Right lobe of liver (tissue), 6 donors: ENCODE results near the gene LPCAT3. TPM values are rescaled to one million over a fixed set of nuclear protein-coding genes. Genes with fewer than 3 reads are reported as not detected.
A peak's percentile ranks its signal among the peaks of the same experiment; 100 is the strongest.

Experiments used
- ATAC-seq, 4 donors: fragments of 200-7000 bp; cut with Tn5 transposase; one replicate each; pipeline ENCODE4 v1.9.1; 2020; ENCODE audit warnings: mild to moderate bottlenecking in 4 of 4, moderate library complexity in 4 of 4
- DNase-seq, 3 donors: peaks; one replicate each; pipeline ENCODE4 v3.0.0-alpha.2; 2020
- H3K27ac ChIP-seq, 3 donors: fragments of 200-600 bp; one replicate each; pipeline ENCODE4 v1.8.0; 2022
- H3K27me3 ChIP-seq, 2 donors: fragments of 200-600 bp; one replicate each; pipeline ENCODE4 v1.8.0; 2022
- H3K36me3 ChIP-seq, 4 donors: fragments of 200-600 bp; sonication (generic) in 1 of 4; one replicate each; pipeline versions ENCODE4 v1.5.1 to v1.8.0; 2017 to 2022; ENCODE audit warnings: control low read depth in 1 of 4
- H3K4me1 ChIP-seq, 4 donors: fragments of 200-600 bp; sonication (generic) in 1 of 4; one replicate each; pipeline versions ENCODE4 v1.5.1 to v1.8.0; 2017 to 2022; ENCODE audit warnings: control low read depth in 1 of 4
- H3K4me3 ChIP-seq, 3 donors: fragments of 200-600 bp; one replicate each; pipeline ENCODE4 v1.8.0; 2022
- H3K9me3 ChIP-seq, 4 donors: fragments of 200-600 bp; sonication (generic) in 1 of 4; one replicate each; pipeline versions ENCODE4 v1.5.1 to v1.8.0; 2017 to 2022; ENCODE audit warnings: control low read depth in 1 of 4
- CTCF ChIP-seq, 4 donors: fragments of 200-600 bp in 3 of 4; fragments of 450-650 bp in 1 of 4; IDR thresholded peaks; one replicate each; pipeline versions ENCODE4 v1.5.1 to v1.8.0; 2016 to 2022; ENCODE audit warnings: antibody characterized with exemption in 4 of 4, mild to moderate bottlenecking in 2 of 4
- POLR2A ChIP-seq: fragments of 450-650 bp; IDR thresholded peaks from one replicate; pipeline ENCODE4 v1.6.1; 2017; ENCODE audit warnings: antibody characterized with exemption, mild to moderate bottlenecking
- WGBS: methylation state at CpG from one replicate; pipeline ENCODE4 v1.1.6; 2018; ENCODE audit warnings: low coverage, low lambda C conversion rate; ENCODE audit not compliant: insufficient coverage; ENCODE audit errors: missing lambda C conversion rate; 5-methylcytosine and 5-hydroxymethylcytosine counted together
- intact Hi-C, 2 donors: fragments of 100-400 bp; cut with DNase I; formaldehyde crosslinking; loops; one replicate each; pipeline versions ENCODE4 v1.11.2 to v1.14.1; 2022
- total RNA-seq, 6 experiments: library from RNA; depleted of rRNA in 2 of 6; stranded (reverse); fragments of >200 nt in 2 of 6; fragmentation: NEBNext Ultra II Directional in 3 of 6; extraction: Animal tissue kit (Norgen Biotek cat#: 25700) in 3 of 6; gene quantifications; one replicate each; pipeline versions ENCODE4 v1.1.0 to v1.2.4, GENCODE V29; 2016 to 2023
- donor health status: DM: no; HTN: yes; CAD: no.
- donor health status: DM: no; HTN: no; CAD: no.
- donor health status: DM: no; HTN: no; CAD: no.
- donor health status: DM: no; HTN: yes; CAD: no.
- donor health status: DM: no; HTN: yes; CAD: no.

The LPCAT3 gene
- total RNA-seq, 6 experiments from 2014 or later = 50.6 to 115 (median 77.5) TPM

GRCh38 chr12:6952863-6953441 is 65.3 kb downstream of the LPCAT3 start:
- DNase-seq = peak in 1 of 3 donors; percentile 32
- peak overlapping the region; percentile 15 to 80 (median 77) for H3K27ac ChIP-seq

GRCh38 chr12:6952121-6952862 is 66.0 kb downstream of the LPCAT3 start:
- H3K36me3 ChIP-seq = no peaks in the 10 kb centered on the region
- H3K27me3 ChIP-seq = no peaks in the 10 kb centered on the region
- DNase-seq (peak in 2 of 3 donors; percentile 21 to 55), ATAC-seq (no peak)
- intact Hi-C loops = loop anchor here in 1 of 2 donors (10.0 kb wide), 1 partner anchor 143 kb away; the partner anchor contains the start of gene C1R
- no peaks in the 10 kb centered on the region for H3K9me3 ChIP-seq
- H3K4me1 ChIP-seq = no peaks in the 10 kb centered on the region
- peak overlapping the region; percentile 27 to 48 (median 31) for H3K4me3 ChIP-seq
- WGBS = 52% methylated on average over 11 of the region's 22 CpGs
- H3K27ac ChIP-seq = peak overlapping the region in 2 of 3 donors; percentile 77 to 80
- no peak for TF ChIP-seq CTCF (IDR thresholded peaks at IDR 0.05)
- TF ChIP-seq POLR2A = no peak

More at GRCh38 chr12:6952863-6953441, 65.3 kb downstream of the LPCAT3 start:
- ATAC-seq = no peak
- intact Hi-C loops = loop anchor here in 1 of 2 donors (10.0 kb wide), 1 partner anchor 142 kb away; the partner anchor contains the start of gene C1R
- 48% methylated on average over 4 of the region's 15 CpGs for WGBS
- peak overlapping the region; percentile 27 to 48 (median 31) for H3K4me3 ChIP-seq
- no peaks in the 10 kb centered on the region for H3K36me3 ChIP-seq
- no peaks in the 10 kb centered on the region for H3K27me3 ChIP-seq
- H3K9me3 ChIP-seq = no peaks in the 10 kb centered on the region
- no peaks in the 10 kb centered on the region for H3K4me1 ChIP-seq
- TF ChIP-seq POLR2A (no peak), CTCF (IDR thresholded peaks at IDR 0.05) (no peak)

GRCh38 chr12:6951551-6952120 is 66.6 kb downstream of the LPCAT3 start:
- Histone ChIP-seq H3K4me1 (peaks cover 0 to 6% (median 0%) of the 10 kb centered on the region in 4 donors), H3K27ac (peak overlapping the region; percentile 20 to 80 (median 77)), H3K4me3 (peak overlapping the region; percentile 10 to 48 (median 27)), H3K36me3 (no peaks in the 10 kb centered on the region), H3K27me3 (no peaks in the 10 kb centered on the region), H3K9me3 (no peaks in the 10 kb centered on the region)
- DNase-seq = peak; percentile 22 to 56 (median 49)
- WGBS = 80% methylated on average over 2 of the region's 20 CpGs
- intact Hi-C loops = loop anchor here in 1 of 2 donors (10.0 kb wide), 1 partner anchor 143 kb away; the partner anchor contains the start of gene C1R
- TF ChIP-seq CTCF (IDR thresholded peaks at IDR 0.05) = no peak
- no peak for TF ChIP-seq POLR2A
- no peak for ATAC-seq

- ATAC-seq (peak; percentile 2 to 29 (median 6)), DNase-seq (peak; percentile 69 to 86 (median 75))
- 40% methylated on average over 4 of the region's 25 CpGs for WGBS
- intact Hi-C loops = loop anchor here in 1 of 2 donors (10.0 kb wide), 1 partner anchor 144 kb away; the partner anchor contains the start of gene C1R
- Histone ChIP-seq H3K27ac (peak within 1 kb of the TSS; percentile 20 to 80 (median 77)), H3K36me3 (no peaks in the 10 kb centered on the region), H3K4me3 (peak within 1 kb of the TSS; percentile 27 to 48 (median 31)), H3K4me1 (peaks cover 0 to 11% (median under 1%) of the 10 kb centered on the region in 4 donors), H3K27me3 (no peaks in the 10 kb centered on the region), H3K9me3 (no peaks in the 10 kb centered on the region)
- TF ChIP-seq CTCF (IDR thresholded peaks at IDR 0.05) = no peak
- TF ChIP-seq POLR2A = peak; percentile 45
These were observed 67.3 kb downstream of the LPCAT3 start, which contains the start of gene PTPN6 for GRCh38 chr12:6950811-6951540. Gene PTPN6, plus strand, starts transcription at chr12:6951356. Its CDS starts 157 bp downstream, at chr12:6951513.
